A172 (cell line): ENCODE data around the gene NMRK1. TPM values are rescaled to one million over a fixed set of nuclear protein-coding genes. Genes with fewer than 3 reads are reported as not detected.

Source experiments
- DNase-seq: peaks from one replicate; pipeline ENCODE4 v3.0.0-alpha.2; 2015; ENCODE audit warnings: low spot score
- total RNA-seq: library from RNA; depleted of rRNA; stranded (reverse); fragments of >200 nt; shearing (Covaris generic); gene quantifications from 2 replicates; pipeline ENCODE4 v1.2.3, GENCODE V29; 2014

The NMRK1 gene
- total RNA-seq, 1 experiment from 2014 or later: 16.0 TPM

DNA sequence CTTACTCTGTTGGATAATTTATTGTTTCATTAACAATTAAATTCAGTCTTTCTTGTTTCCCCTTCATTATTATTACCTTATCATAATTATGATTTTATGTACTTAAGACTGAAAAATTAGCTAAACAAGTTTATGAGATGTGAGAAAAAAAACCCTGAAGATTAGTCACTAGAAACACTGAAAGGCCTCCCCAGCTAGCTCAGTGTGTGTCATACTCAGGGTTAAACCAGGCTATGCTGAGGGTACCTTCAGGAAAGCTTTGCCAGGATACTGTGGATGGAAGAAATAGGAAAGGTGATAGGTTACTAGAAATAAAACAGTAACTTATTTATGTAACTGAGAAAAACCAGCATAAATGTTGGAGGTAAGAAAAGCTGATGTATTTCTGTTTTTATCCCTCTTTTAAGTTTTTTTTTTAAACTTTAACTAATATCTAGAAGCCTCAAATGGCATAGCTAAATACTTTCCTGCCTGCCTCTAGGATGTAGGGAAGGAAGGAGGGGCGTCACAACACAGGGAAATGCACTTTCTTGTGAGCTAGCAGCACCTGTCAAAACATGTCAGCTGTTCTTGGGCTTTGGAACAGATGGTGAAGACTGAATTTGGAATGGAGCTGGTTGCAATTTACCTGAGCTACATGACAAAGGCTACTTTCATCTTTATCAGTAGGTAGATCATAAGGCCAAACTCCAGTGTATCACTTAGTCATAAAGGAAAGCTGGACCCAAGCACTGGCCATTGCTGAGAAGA is 24.2 kb downstream of the NMRK1 start:
- no peak for DNase-seq

- no peak for DNase-seq
Observed at GRCh38 chr9:75061169-75061568, 26.8 kb downstream of the NMRK1 start.

DNA sequence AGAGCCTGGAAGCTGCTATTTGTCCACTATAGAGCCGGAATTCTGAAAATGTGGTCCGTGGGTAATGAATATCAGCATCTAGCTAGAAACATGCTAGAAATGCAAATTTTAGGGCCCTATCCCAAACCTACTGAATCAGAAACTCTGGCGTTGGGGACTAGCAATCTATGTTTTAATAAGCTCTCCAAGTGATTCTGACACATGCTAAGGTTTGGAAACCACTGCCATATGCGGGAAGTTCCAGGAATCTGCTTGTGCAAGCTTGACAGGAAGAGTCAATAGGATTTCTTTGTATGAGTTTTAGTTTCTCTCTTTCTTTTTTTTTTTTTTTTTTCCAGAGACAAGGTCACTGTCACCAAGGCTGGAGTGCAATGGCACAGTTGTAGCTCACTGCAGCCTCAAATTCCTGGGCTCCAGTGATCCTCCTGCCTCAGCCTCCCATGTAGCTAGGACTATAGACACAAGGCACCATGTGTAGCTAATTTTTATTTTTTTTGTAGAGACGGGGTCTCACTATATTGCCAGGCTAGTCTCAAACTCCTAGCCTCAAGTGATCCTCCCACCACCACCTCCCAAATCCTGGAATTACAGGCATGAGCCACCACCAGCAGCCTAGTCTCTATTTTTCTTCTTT is 33.5 kb downstream of the NMRK1 start:
- DNase-seq: no peak

DNA sequence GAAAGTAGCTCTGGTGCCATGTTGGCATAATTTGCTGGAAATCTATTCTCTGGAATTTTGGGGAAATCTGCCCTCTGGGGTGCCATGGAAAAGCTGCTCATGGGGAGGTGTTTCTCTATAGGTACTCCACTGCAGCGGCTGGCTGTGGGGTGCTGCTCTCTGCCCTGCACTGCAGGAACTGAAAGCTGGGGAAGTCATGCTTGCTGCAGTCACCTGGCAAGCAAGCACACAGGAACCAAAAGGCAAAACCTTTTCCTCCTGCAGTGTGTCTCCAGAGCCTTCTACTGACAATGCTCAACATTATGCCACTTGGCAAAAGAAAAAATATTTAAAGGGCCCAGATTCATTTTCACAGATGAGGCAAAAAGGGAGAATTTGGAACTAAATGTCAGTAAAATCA is 34.1 kb downstream of the NMRK1 start:
- DNase-seq: no peak

- no peak for DNase-seq
Observed at GRCh38 chr9:75051285-75051684, 36.7 kb downstream of the NMRK1 start.

DNA sequence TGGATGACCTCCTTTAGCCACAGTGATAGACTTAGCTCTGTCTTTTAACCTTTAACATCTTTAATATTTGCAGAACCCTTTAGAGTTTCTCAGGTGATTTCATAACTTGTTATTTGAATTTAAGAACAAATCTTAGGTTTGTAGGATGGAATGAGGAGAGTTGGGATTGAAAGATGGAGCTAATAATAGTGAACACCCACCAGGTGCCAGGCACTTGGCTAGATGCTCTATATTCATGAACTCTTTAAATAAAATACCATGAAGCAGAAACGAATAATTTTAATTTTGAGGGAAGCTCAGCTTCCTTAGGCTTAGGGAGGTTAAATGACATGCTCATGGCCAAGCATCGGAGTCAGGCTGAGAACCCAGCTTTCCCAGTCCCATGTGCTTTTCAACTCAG is 40.4 kb downstream of the NMRK1 start:
- DNase-seq: no peak

DNA sequence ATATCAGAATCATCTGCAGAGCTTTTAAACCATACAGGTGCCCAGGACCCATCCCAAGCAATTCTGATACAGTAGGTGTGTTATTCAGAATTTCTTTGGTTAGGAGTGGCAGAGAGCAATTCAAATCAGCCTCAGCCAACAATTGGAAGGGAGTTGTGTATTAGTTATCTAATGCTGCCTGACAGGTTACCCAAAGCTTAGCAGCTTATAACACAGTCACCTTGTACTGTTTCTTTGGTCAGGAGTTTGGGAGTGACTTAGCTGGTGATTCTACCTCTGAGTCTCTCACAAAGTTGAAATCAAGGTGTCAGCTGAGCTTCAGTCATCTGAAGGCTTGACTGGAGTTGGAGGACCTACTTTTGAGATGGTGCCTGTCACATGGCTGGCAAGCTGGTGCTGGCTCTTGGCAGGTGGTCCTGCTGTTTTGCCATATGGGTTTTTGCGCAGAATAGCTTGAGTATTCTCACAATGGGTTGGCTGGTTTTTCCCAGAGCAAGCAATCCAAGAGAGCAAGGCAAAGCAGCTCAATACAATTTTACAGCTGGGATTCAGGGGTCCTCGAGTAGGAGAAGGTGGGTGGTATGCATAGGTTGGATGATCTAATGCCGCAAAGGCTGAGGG is 41.1 kb downstream of the NMRK1 start:
- DNase-seq: no peak

- no peak for DNase-seq
Observed at GRCh38 chr9:75041041-75041440, 46.9 kb downstream of the NMRK1 start.

DNA sequence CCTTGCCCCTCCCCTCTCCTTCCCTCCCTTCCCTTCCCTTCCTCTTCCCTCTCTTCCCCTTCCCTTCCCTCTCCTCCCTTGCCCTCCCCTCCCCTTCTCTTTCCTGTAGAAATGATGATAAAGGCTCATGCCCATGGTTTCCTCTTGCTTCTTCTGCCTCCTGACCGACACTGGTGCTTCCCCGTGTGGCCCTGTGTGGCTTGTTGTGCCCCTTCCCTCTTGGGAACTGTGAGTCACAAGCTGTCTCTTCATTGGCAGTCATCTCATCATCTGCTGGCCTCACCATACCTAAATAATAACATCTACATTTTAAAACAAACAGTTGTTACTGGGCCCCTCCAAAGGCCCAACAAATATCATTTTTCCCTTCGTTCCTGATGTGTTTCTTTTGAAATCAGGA is 48.2 kb downstream of the NMRK1 start:
- DNase-seq: no peak

DNA sequence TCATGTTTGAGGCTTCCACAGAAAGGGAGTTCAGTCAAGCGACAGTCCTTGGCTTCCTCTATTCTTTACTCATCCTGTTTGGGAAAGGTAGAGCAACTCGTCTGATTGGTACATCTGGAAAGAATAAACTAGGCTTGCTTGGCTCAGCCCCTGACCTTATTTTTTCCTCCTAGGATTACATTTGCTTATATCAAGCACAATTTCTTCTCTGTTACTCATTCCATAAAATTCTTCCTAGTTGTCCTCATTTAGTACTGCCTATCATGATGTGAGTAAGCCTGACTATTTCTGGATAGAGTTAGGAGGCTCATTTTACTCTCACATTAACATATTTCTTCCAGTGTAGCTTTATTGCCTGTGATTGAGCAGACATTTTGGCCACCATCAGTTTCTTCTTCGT is 48.9 kb downstream of the NMRK1 start:
- DNase-seq: peak; percentile 10

- no peak for DNase-seq
Observed at GRCh38 chr9:75036793-75037192, 51.2 kb downstream of the NMRK1 start.

GRCh38 chr9:75033791-75034473 is 54.0 kb downstream of the NMRK1 start:
- DNase-seq: no peak

DNA sequence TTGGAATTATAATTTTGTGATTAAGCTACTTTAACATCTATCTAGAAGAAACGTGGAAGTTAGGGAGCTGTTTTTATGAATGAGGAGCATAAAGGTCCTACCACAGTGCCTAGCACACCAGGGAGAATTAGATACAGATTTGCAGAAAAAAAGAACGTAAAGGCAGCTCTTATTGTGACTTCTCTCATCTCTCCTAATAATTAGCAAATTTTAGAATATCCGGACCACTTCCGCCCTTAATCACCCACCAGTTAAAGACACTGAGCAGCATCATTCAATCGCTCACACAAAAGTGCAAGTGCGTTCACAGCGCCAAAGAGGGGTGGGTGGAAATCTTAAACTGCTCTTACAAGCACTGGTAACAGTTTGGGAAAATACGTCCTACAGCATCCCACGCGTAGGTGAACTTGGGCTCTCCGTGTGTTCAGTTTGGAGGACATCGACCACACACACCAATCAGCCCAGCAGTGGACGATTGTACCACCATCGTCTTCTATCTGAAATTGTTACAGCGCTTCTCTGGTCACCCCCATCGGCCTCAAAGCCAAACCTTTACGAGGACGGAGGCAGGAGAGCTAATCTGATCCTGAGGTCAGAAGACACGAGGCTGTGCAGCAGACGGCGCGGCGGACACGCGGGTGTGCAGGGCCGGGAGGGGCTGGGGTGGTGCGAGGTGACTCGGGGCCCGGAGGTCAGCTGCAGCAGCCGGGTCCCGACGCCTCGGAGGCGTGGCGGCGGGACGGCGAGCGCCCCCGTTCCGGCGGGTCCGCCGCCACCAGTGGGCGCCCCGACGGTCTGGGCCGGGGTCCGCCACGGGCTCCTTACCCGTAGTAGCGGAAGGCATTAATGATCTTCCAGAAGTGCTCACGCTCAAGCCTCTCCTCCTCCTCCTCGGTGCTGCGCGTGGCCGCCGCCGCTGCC is 60.5 kb downstream of the NMRK1 start:
- DNase-seq: peak; percentile 18

DNA sequence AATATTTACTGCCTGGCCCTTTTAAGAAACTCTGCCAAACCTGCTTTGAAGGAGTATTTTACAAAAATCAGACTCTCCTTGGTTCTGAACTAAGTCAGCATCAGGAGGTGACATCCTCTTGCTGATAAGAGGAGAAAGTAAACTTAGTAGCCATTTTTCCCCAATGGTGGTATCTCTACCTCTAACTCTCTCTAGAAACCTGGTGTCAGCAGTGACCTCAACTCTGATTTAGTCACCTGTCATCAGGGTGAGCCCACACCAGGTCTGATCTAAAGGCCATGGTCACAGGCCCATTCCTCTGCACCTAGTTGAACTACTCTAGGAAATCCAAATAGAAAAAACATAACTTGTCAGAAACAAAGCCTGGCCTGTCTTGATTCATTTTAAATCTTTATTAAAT is 64.1 kb downstream of the NMRK1 start:
- no peak for DNase-seq

- DNase-seq: no peak
Observed at GRCh38 chr9:75019654-75020053, 68.3 kb downstream of the NMRK1 start.

GRCh38 chr9:75019022-75019421 is 68.9 kb downstream of the NMRK1 start:
- DNase-seq: no peak

- no peak for DNase-seq
Observed at GRCh38 chr9:75017378-75017777, 70.6 kb downstream of the NMRK1 start.

GRCh38 chr9:75013735-75014134 is 74.2 kb downstream of the NMRK1 start:
- DNase-seq: no peak
